Peyer's patch (tissue), 4 donors: Measurements from ENCODE around the gene GRIP1.

Source experiments
- CTCF ChIP-seq, 6 experiments: fragments of 450-650 bp in 4 of 6; fragments of 200-600 bp in 2 of 6; sonication (generic) in 1 of 6; IDR thresholded peaks; one replicate each; pipeline ENCODE4 v1.5.1; 2017 to 2019; ENCODE audit warnings: antibody characterized with exemption in 6 of 6, mild to moderate bottlenecking in 3 of 6, moderate library complexity in 1 of 6
- POLR2A ChIP-seq, 2 donors: fragments of 450-650 bp; IDR thresholded peaks; one replicate each; pipeline ENCODE4 v1.5.1; 2017; ENCODE audit warnings: antibody characterized with exemption in 2 of 2, mild to moderate bottlenecking in 2 of 2, moderate library complexity in 2 of 2

- TF ChIP-seq CTCF (IDR thresholded peaks at IDR 0.05) (no peak), POLR2A (IDR thresholded peaks at IDR 0.05) (no peak)
These were observed 42.1 kb downstream of the GRIP1 start for GRCh38 chr12:66636771-66637170.
